Adrenal gland (tissue), 12 donors: Measurements from ENCODE around the gene GPX8. TPM values are rescaled to one million over a fixed set of nuclear protein-coding genes. Genes with fewer than 3 reads are reported as not detected.

Source experiments
- DNase-seq, 7 donors: peaks; one replicate each; pipeline ENCODE4 v3.0.0-alpha.2; 2019 to 2020
- H3K27ac ChIP-seq, 5 donors: fragments of 200-600 bp; sonication (generic) in 4 of 5; 1 replicate in 3 of 5; 2 replicates in 2 of 5; pipeline versions ENCODE4 v1.5.1 to v1.8.0; 2016 to 2020; ENCODE audit warnings: mild to moderate bottlenecking in 1 of 5
- H3K27me3 ChIP-seq: fragments of 200-600 bp; 2 replicates; pipeline ENCODE4 v1.8.0; 2021
- H3K36me3 ChIP-seq, 2 donors: fragments of 200-600 bp; replicated peaks in 1 of 2; 1 replicate in 1 of 2; 2 replicates in 1 of 2; pipeline versions ENCODE4 v1.5.1 to v1.8.0; 2018 to 2022
- H3K4me1 ChIP-seq, 2 donors: fragments of 200-600 bp; replicated peaks in 1 of 2; 1 replicate in 1 of 2; 2 replicates in 1 of 2; pipeline versions ENCODE4 v1.5.1 to v1.8.0; 2018 to 2021
- H3K4me3 ChIP-seq, 4 donors: fragments of 200-600 bp; sonication (generic) in 3 of 4; one replicate each; pipeline ENCODE4 v1.5.1; 2016 to 2018
- H3K9me3 ChIP-seq, 3 donors: fragments of 200-600 bp; sonication (generic) in 1 of 3; replicated peaks in 1 of 3; 1 replicate in 2 of 3; 2 replicates in 1 of 3; pipeline versions ENCODE4 v1.5.1 to v1.8.0; 2016 to 2021
- POLR2A ChIP-seq, 2 donors: fragments of 450-650 bp; IDR thresholded peaks; one replicate each; pipeline ENCODE4 v1.6.1; 2017; ENCODE audit warnings: antibody characterized with exemption in 2 of 2, mild to moderate bottlenecking in 2 of 2, moderate library complexity in 1 of 2
- WGBS, 4 donors: extraction: QIAGEN DNeasy Blood & Tissue Kit in 2 of 4; methylation state at CpG; one replicate each; pipeline versions ENCODE4 v1.1.5 to v1.1.7; 2013 to 2017; 5-methylcytosine and 5-hydroxymethylcytosine counted together
- intact Hi-C, 2 donors: fragments of 100-400 bp; cut with DNase I; formaldehyde crosslinking; loops; one replicate each; pipeline versions ENCODE4 v1.14.1 to v1.15.0; 2022 to 2023
- polyA plus RNA-seq, 3 donors: library from polyadenylated mRNA; stranded (reverse); fragments of 200-250 nt in 2 of 3; fragments of 350-450 nt in 1 of 3; fragmentation: Illumina TruSeq in 1 of 3; extraction: RNeasy Lipid Tissue Mini Kit (QIAGEN cat#74804) in 1 of 3; gene quantifications; one replicate each; pipeline ENCODE4 v1.2.3, GENCODE V29; 2013 to 2014
- total RNA-seq, 9 donors: library from RNA; depleted of rRNA in 4 of 9; stranded (reverse); fragments of >200 nt in 4 of 9; fragments of 120-200 nt in 1 of 9; fragmentation: NEBNext Ultra II Directional in 1 of 9; extraction: Animal tissue kit (Norgen Biotek cat#: 25700) in 1 of 9; gene quantifications; one replicate each; pipeline versions ENCODE4 v1.1.0 to v1.2.4, GENCODE V29; 2013 to 2023
- TF ChIP-seq, protein P1 (sequence below), 6 experiments: fragments of 450-650 bp in 4 of 6; fragments of 200-600 bp in 2 of 6; sonication (generic) in 1 of 6; IDR thresholded peaks; 1 replicate in 5 of 6; 2 replicates in 1 of 6; pipeline versions ENCODE4 v1.5.1 to v1.8.0; 2016 to 2021; ENCODE audit warnings: antibody characterized with exemption in 6 of 6, mild to moderate bottlenecking in 2 of 6, moderate library complexity in 1 of 6
- donor health status: healthy with polysubstance abuse.
- donor health status: Bipolar disorder and iron deficiency.
- donor health status: DM: yes; HTN: yes; CAD: no.
- donor health status: DM: no; HTN: no; CAD: no.
- donor health status: DM: no; HTN: no; CAD: no.
- donor health status: DM: yes; HTN: yes; CAD: no.

Gene GPX8
- total and polyA plus RNA-seq, 12 donors, result 6.1 to 47.6 (median 15.7) TPM

DNA sequence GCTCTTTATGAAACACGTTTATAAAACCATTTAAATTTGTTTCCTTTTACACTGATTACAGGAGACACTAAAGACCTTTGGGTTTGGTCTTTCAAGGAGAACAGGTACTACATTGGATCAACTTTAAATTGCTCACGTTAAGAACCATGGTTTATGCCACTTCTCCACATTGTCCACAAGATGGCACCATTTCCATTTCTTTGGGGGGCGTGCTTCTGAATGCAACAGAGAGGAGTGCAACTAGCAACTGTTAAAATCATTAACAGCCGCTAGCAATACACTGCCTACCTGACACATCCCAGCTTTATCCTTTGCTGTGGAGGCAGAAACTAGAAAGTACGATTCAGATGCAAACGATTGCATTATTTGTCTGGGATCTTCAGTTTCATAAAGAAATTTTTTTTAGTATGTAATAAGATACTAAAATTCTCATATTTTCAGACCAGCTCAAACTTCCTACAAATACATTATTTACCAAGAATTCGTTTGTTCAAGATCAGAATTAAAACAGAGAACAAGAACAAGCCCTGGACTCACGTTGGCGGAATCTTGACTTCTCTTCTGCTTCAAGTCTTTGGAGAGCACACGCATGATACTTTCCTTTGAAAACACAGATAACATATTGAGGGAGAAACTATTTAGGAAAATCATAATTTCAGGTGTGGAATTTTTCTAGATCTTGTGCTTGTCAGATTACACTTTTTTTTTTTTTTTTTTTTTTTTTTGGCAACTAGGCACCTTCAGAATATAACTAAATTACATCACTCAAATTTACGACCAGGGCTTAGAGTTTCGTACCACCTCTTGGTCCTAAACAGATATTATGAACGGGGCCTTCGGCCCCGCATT, 12.3 kb downstream of the GPX8 start:
- H3K4me1 ChIP-seq, result peaks cover 13 to 26% of the 10 kb centered on the region in 2 donors
- peaks cover 43% of the 10 kb centered on the region for H3K27me3 ChIP-seq
- H3K4me3 ChIP-seq, result peak overlapping the region in 1 of 4 donors; percentile 62
- intact Hi-C loops, result loop anchor here (5.0 to 10.0 kb wide), 2 partner anchors 53 to 520 kb away; partner anchors contain the start of gene MCIDAS (in 1 of the 2)
- H3K36me3 ChIP-seq, result no peaks in the 10 kb centered on the region
- peak; percentile 37 to 68 (median 48) for DNase-seq
- H3K27ac ChIP-seq, result no peak overlapping the region
- H3K9me3 ChIP-seq, result no peaks in the 10 kb centered on the region
- TF ChIP-seq, protein P1, sequence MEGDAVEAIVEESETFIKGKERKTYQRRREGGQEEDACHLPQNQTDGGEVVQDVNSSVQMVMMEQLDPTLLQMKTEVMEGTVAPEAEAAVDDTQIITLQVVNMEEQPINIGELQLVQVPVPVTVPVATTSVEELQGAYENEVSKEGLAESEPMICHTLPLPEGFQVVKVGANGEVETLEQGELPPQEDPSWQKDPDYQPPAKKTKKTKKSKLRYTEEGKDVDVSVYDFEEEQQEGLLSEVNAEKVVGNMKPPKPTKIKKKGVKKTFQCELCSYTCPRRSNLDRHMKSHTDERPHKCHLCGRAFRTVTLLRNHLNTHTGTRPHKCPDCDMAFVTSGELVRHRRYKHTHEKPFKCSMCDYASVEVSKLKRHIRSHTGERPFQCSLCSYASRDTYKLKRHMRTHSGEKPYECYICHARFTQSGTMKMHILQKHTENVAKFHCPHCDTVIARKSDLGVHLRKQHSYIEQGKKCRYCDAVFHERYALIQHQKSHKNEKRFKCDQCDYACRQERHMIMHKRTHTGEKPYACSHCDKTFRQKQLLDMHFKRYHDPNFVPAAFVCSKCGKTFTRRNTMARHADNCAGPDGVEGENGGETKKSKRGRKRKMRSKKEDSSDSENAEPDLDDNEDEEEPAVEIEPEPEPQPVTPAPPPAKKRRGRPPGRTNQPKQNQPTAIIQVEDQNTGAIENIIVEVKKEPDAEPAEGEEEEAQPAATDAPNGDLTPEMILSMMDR (IDR thresholded peaks at IDR 0.05), result peak; percentile 70 to 84 (median 82)
- no peak for TF ChIP-seq POLR2A (IDR thresholded peaks at IDR 0.05)
- WGBS, 4 donors, result 6 to 8% (median 7%) methylated on average over 15 of the region's 15 CpGs

DNA sequence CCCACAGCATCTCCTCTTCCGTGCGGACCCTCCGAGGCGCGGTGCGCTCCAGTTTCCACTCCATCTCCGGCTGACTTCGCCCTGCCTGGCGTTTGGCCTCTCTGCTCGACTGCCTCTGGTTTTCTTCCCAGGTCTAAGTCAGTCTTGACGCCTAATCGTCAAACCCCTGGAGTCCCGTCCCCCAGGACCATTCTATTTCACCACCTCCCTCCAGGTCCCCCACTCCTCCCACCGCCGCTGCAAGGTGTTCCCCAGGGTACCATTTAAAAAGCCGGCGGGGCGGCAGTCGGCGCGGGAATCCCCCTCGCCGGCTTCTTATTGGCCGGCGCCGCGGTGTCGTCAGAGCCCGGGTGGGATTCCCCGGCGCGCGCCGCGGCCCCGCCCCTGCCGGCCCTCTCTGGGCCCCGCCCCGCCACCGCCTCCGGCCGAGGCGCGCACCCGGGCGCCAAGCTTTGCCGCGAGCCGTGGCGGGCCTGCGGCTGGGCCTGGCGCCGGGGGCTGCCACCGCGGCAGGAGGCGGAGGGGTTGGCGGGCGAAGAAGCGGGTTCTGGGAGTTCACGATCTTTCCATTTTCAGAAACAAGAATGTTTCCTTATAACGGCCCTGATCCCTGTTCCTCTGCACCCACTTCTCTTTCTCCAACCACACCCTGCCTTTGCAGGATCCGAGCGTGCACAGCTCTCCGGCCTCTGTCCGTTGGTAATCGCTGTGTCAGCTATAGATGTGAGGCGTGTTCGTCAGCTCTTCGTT, 13.1 kb downstream of the GPX8 start, which contains the start of gene CDC20B:
Gene CDC20B (minus strand): TSS at position 241 of the 750 bp plus-strand sequence. CDS start 177 bp downstream, at position 64.
- H3K27me3 ChIP-seq, result peaks cover 51% of the 10 kb centered on the region
- TF ChIP-seq, protein P1 (IDR thresholded peaks at IDR 0.05), result no peak
- TF ChIP-seq POLR2A (IDR thresholded peaks at IDR 0.05), result no peak
- H3K4me3 ChIP-seq, result peak within 1 kb of the TSS in 2 of 4 donors; percentile 3 to 62
- no peaks in the 10 kb centered on the region for H3K36me3 ChIP-seq
- no peak within 1 kb of the TSS for H3K27ac ChIP-seq
- 1 to 5% (median 1%) methylated on average over 26 to 69 of the region's 69 CpGs for WGBS, 4 donors
- peaks cover 13 to 26% of the 10 kb centered on the region in 2 donors for H3K4me1 ChIP-seq
- DNase-seq, result peak; percentile 31 to 62 (median 59)
- intact Hi-C loops, result loop anchor here (5.0 to 10.0 kb wide), 2 partner anchors 52 to 519 kb away; partner anchors contain the start of gene MCIDAS (in 1 of the 2)
- H3K9me3 ChIP-seq, result no peaks in the 10 kb centered on the region

DNA sequence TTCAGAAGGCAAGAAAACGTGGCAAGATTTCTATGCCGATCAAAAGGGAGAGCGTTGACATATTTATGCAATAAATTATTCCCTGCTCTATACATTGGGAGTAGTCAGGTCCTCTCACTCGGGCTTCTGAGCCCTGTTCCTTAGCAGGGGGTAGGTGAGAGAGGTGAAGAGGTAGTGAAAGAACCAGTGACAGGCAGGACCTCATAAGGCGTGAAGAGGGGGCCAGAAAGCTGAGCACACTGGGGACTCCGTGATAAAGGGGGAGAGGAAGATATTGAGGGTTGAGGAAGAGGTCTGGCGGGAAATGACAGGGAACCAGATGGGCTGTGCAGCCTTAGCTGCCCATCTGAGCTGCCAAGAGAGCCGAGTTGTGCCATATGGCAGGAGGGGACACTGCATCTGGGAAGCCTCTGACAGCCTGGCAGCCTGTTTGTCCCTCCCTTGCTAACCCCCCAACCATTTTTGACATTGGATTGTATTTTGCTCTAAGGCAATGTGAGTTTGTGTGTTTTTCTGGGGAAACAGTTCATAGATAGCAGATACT, 13.8 kb downstream of the GPX8 start:
- H3K36me3 ChIP-seq, result no peaks in the 10 kb centered on the region
- WGBS, 4 donors, result 13 to 16% (median 15%) methylated on average over 8 of the region's 8 CpGs
- peak overlapping the region in 1 of 4 donors; percentile 62 for H3K4me3 ChIP-seq
- DNase-seq, result peak in 1 of 7 donors; percentile 7
- no peaks in the 10 kb centered on the region for H3K9me3 ChIP-seq
- TF ChIP-seq, protein P1 (IDR thresholded peaks at IDR 0.05), result no peak
- no peak for TF ChIP-seq POLR2A (IDR thresholded peaks at IDR 0.05)
- H3K27me3 ChIP-seq, result peaks cover 55% of the 10 kb centered on the region
- intact Hi-C loops, result loop anchor here (5.0 to 10.0 kb wide), 2 partner anchors 51 to 519 kb away; partner anchors contain the start of gene MCIDAS (in 1 of the 2)
- no peak overlapping the region for H3K27ac ChIP-seq
- peaks cover 13 to 26% of the 10 kb centered on the region in 2 donors for H3K4me1 ChIP-seq
